Gastroesophageal sphincter (tissue), 3 donors: ENCODE measurements around the gene SSTR4.

Source experiments
- CTCF ChIP-seq, 4 experiments: fragments of 200-600 bp in 2 of 4; fragments of 450-650 bp in 2 of 4; sonication (generic) in 1 of 4; IDR thresholded peaks; one replicate each; pipeline ENCODE4 v1.5.1; 2017 to 2019; ENCODE audit warnings: antibody characterized with exemption in 4 of 4, mild to moderate bottlenecking in 2 of 4, moderate library complexity in 2 of 4
- POLR2A ChIP-seq, 2 donors: fragments of 450-650 bp; IDR thresholded peaks; one replicate each; pipeline ENCODE4 v1.6.1; 2017; ENCODE audit warnings: antibody characterized with exemption in 2 of 2, mild to moderate bottlenecking in 2 of 2, moderate library complexity in 1 of 2

GRCh38 chr20:23048283-23049200 lies 13.4 kb downstream of the SSTR4 start:
- peak in 3 of 4 experiments; percentile 45 to 64 (median 52) for TF ChIP-seq CTCF (IDR thresholded peaks at IDR 0.05)
- no peak for TF ChIP-seq POLR2A (IDR thresholded peaks at IDR 0.05)
